Gastroesophageal sphincter (tissue), 4 donors: ENCODE data around the gene COL1A1. TPM values are rescaled to one million over a fixed set of nuclear protein-coding genes. Genes with fewer than 3 reads are reported as not detected.

Experiments used
- ATAC-seq: fragments of 150-250 bp; one replicate; pipeline ENCODE4 v1.9.1; 2016; ENCODE audit warnings: mild to moderate bottlenecking, moderate library complexity
- H3K27ac ChIP-seq, 4 donors: fragments of 200-600 bp; sonication (generic) in 3 of 4; 1 replicate in 3 of 4; 2 replicates in 1 of 4; pipeline ENCODE4 v1.5.1; 2016 to 2019
- H3K27me3 ChIP-seq: fragments of 200-600 bp; sonication (generic); one replicate; pipeline ENCODE4 v1.5.1; 2019
- H3K36me3 ChIP-seq, 2 donors: fragments of 200-600 bp; sonication (generic); one replicate each; pipeline ENCODE4 v1.5.1; 2019; ENCODE audit warnings: control low read depth in 1 of 2
- H3K4me1 ChIP-seq, 3 donors: fragments of 200-600 bp; sonication (generic); 1 replicate in 2 of 3; 2 replicates in 1 of 3; pipeline ENCODE4 v1.5.1; 2016 to 2019; ENCODE audit warnings: control low read depth in 2 of 3
- H3K4me3 ChIP-seq, 2 donors: fragments of 200-600 bp; sonication (generic); one replicate each; pipeline ENCODE4 v1.5.1; 2019; ENCODE audit warnings: mild to moderate bottlenecking in 1 of 2, moderate library complexity in 1 of 2
- H3K9me3 ChIP-seq, 3 donors: fragments of 200-600 bp; sonication (generic); one replicate each; pipeline ENCODE4 v1.5.1; 2017 to 2019; ENCODE audit warnings: control low read depth in 2 of 3
- CTCF ChIP-seq, 4 experiments: fragments of 200-600 bp in 2 of 4; fragments of 450-650 bp in 2 of 4; sonication (generic) in 1 of 4; IDR thresholded peaks; one replicate each; pipeline ENCODE4 v1.5.1; 2017 to 2019; ENCODE audit warnings: antibody characterized with exemption in 4 of 4, mild to moderate bottlenecking in 2 of 4, moderate library complexity in 2 of 4
- EP300 ChIP-seq: sonication (generic); formaldehyde crosslinking; IDR thresholded peaks from one replicate; pipeline ENCODE4 v1.6.1; 2017; ENCODE audit warnings: antibody characterized with exemption, mild to moderate bottlenecking
- POLR2A ChIP-seq, 2 donors: fragments of 450-650 bp; IDR thresholded peaks; one replicate each; pipeline ENCODE4 v1.6.1; 2017; ENCODE audit warnings: antibody characterized with exemption in 2 of 2, mild to moderate bottlenecking in 2 of 2, moderate library complexity in 1 of 2
- POLR2AphosphoS5 ChIP-seq: sonication (generic); formaldehyde crosslinking; IDR thresholded peaks from one replicate; pipeline ENCODE4 v1.6.1; 2017; ENCODE audit warnings: antibody characterized with exemption
- WGBS, 2 donors: methylation state at CpG; one replicate each; pipeline ENCODE4 v1.1.5; 2018; ENCODE audit warnings: low coverage in 1 of 2; 5-methylcytosine and 5-hydroxymethylcytosine counted together
- total RNA-seq, 4 donors: library from RNA; depleted of rRNA; stranded (reverse); fragments of >200 nt; gene quantifications; one replicate each; pipeline ENCODE4 v1.1.0, GENCODE V29; 2016

Gene COL1A1
- total RNA-seq, 4 donors from 2014 or later = 14.6 to 92.9 (median 69.7) TPM

- Histone ChIP-seq H3K27me3 (no peaks in the 10 kb centered on the region), H3K4me3 (no peak overlapping the region), H3K9me3 (no peaks in the 10 kb centered on the region), H3K36me3 (peaks cover 0 to 26% of the 10 kb centered on the region in 2 donors), H3K4me1 (peaks cover 0 to 79% (median 27%) of the 10 kb centered on the region in 3 donors), H3K27ac (peak overlapping the region in 2 of 4 donors; percentile 55 to 90)
- no peak for ATAC-seq
- TF ChIP-seq CTCF (IDR thresholded peaks at IDR 0.05) (no peak), POLR2A (IDR thresholded peaks at IDR 0.05) (no peak), POLR2AphosphoS5 (no peak), EP300 (no peak)
- WGBS, 2 donors = 60 to 93% methylated on average over 1 to 2 of the region's 13 CpGs
Measured at GRCh38 chr17:50168319-50168718, 33.1 kb downstream of the COL1A1 start.

- H3K27ac ChIP-seq = peak overlapping the region in 2 of 4 donors; percentile 43 to 90
- H3K36me3 ChIP-seq = peaks cover 0 to 26% of the 10 kb centered on the region in 2 donors
- 81% methylated on average over 5 of the region's 19 CpGs; no CpG with 5 or more reads in 1 of the 2 donors for WGBS, 2 donors
- peak overlapping the region in 1 of 2 donors; percentile 54 for H3K4me3 ChIP-seq
- TF ChIP-seq POLR2AphosphoS5 = no peak
- no peak for TF ChIP-seq EP300
- TF ChIP-seq POLR2A (IDR thresholded peaks at IDR 0.05) = no peak
- TF ChIP-seq CTCF (IDR thresholded peaks at IDR 0.05) = no peak
- ATAC-seq = no peak
- peaks cover 0 to 73% (median 23%) of the 10 kb centered on the region in 3 donors for H3K4me1 ChIP-seq
- no peaks in the 10 kb centered on the region for H3K27me3 ChIP-seq
- no peaks in the 10 kb centered on the region for H3K9me3 ChIP-seq
Measured at GRCh38 chr17:50167371-50167770, 34.1 kb downstream of the COL1A1 start.

GRCh38 chr17:50166518-50167181 lies 34.8 kb downstream of the COL1A1 start:
- H3K4me1 ChIP-seq = peaks cover 0 to 78% (median 26%) of the 10 kb centered on the region in 3 donors

GRCh38 chr17:50165867-50166517 lies 35.4 kb downstream of the COL1A1 start, which contains the start of gene SGCA:
Gene SGCA, plus strand, starts transcription at chr17:50166005. Its CDS starts 36 bp downstream, at chr17:50166041.
- H3K27ac ChIP-seq = peak within 1 kb of the TSS; percentile 88 to 94 (median 90)
- H3K27me3 ChIP-seq = no peaks in the 10 kb centered on the region
- WGBS, 2 donors = 47 to 53% methylated on average over 3 of the region's 15 CpGs
- H3K4me3 ChIP-seq = peak within 1 kb of the TSS; percentile 54 to 57
- TF ChIP-seq POLR2AphosphoS5 (peak; percentile 15), POLR2A (IDR thresholded peaks at IDR 0.05) (peak in 1 of 2 donors; percentile 15), EP300 (no peak), CTCF (IDR thresholded peaks at IDR 0.05) (peak in 2 of 4 experiments; percentile 23 to 40)
- ATAC-seq = peak; percentile 39
- H3K9me3 ChIP-seq = no peaks in the 10 kb centered on the region
- peaks cover 0 to 82% (median 27%) of the 10 kb centered on the region in 3 donors for H3K4me1 ChIP-seq
- H3K36me3 ChIP-seq = peaks cover 0 to 13% of the 10 kb centered on the region in 2 donors

More at GRCh38 chr17:50166518-50167181, 34.8 kb downstream of the COL1A1 start:
- no peaks in the 10 kb centered on the region for H3K27me3 ChIP-seq
- no peak for ATAC-seq
- WGBS, 2 donors = 40 to 48% methylated on average over 4 to 7 of the region's 7 CpGs
- no peaks in the 10 kb centered on the region for H3K9me3 ChIP-seq
- peaks cover 0 to 19% of the 10 kb centered on the region in 2 donors for H3K36me3 ChIP-seq
- H3K27ac ChIP-seq = peak overlapping the region; percentile 88 to 94 (median 90)
- H3K4me3 ChIP-seq = peak overlapping the region; percentile 54 to 57
- peak in 1 of 4 experiments; percentile 35 for TF ChIP-seq CTCF (IDR thresholded peaks at IDR 0.05)
- no peak for TF ChIP-seq POLR2A (IDR thresholded peaks at IDR 0.05)
